ENCODE data around the gene CFAP65.

Gene CFAP65

GRCh38 chr2:219016721-219017120 lies 24.6 kb downstream of the CFAP65 start:
- no peak for DNase-seq (ENCODE audit: low spot score)

GRCh38 chr2:219010873-219011272 lies 30.4 kb downstream of the CFAP65 start:
- DNase-seq (ENCODE audit: low spot score): no peak

GRCh38 chr2:219010162-219010756 lies 31.1 kb downstream of the CFAP65 start:
- no peak for DNase-seq (ENCODE audit: low spot score)

GRCh38 chr2:219009294-219009693 lies 32.0 kb downstream of the CFAP65 start:
- DNase-seq (ENCODE audit: low spot score): no peak

- no peak for DNase-seq (ENCODE audit: low spot score)
Observed at GRCh38 chr2:219003979-219004378, 37.3 kb downstream of the CFAP65 start.

- DNase-seq (ENCODE audit: low spot score): no peak
Observed at GRCh38 chr2:219003267-219003634, 38.1 kb downstream of the CFAP65 start.

- DNase-seq (ENCODE audit: low spot score): no peak
Observed at GRCh38 chr2:219002395-219003266, 38.7 kb downstream of the CFAP65 start.

GRCh38 chr2:219001577-219002394 lies 39.5 kb downstream of the CFAP65 start:
- no peak for DNase-seq (ENCODE audit: low spot score)

- no peak for DNase-seq (ENCODE audit: low spot score)
Observed at GRCh38 chr2:219001100-219001576, 40.2 kb downstream of the CFAP65 start.

- DNase-seq (ENCODE audit: low spot score): no peak
Observed at GRCh38 chr2:219000569-219000960, 40.8 kb downstream of the CFAP65 start.

GRCh38 chr2:218999881-219000568 lies 41.3 kb downstream of the CFAP65 start:
- no peak for DNase-seq (ENCODE audit: low spot score)

GRCh38 chr2:218999021-218999880 lies 42.1 kb downstream of the CFAP65 start:
- no peak for DNase-seq (ENCODE audit: low spot score)

- no peak for DNase-seq (ENCODE audit: low spot score)
Observed at GRCh38 chr2:218998414-218999002, 42.8 kb downstream of the CFAP65 start.

GRCh38 chr2:218997731-218998130 lies 43.6 kb downstream of the CFAP65 start:
- no peak for DNase-seq (ENCODE audit: low spot score)

GRCh38 chr2:218996937-218997336 lies 44.4 kb downstream of the CFAP65 start:
- DNase-seq (ENCODE audit: low spot score): no peak

GRCh38 chr2:218995972-218996711 lies 45.2 kb downstream of the CFAP65 start:
- peak; percentile 70 for DNase-seq (ENCODE audit: low spot score)

GRCh38 chr2:218995561-218995960 lies 45.8 kb downstream of the CFAP65 start:
- DNase-seq (ENCODE audit: low spot score): no peak

GRCh38 chr2:218993345-218994315 lies 47.7 kb downstream of the CFAP65 start, which contains the start of gene CRYBA2:
Gene CRYBA2 (minus strand): TSS chr2:218993422. CDS start chr2:218993176, 246 bp downstream.
- DNase-seq (ENCODE audit: low spot score): no peak
